Endometrium (tissue), 2 donors: ENCODE results near the gene DSG3.

ENCODE experiments used
- FAIRE-seq: peaks from 2 replicates; lab custom pipeline; 2012; peaks lifted over from hg19 to GRCh38; lab: Jason Lieb, UNC
- donor health status: control.
- donor health status: control.

DSG3 gene

GRCh38 chr18:31432316-31432715, 15.2 kb upstream of the DSG3 start:
- no peak for FAIRE-seq

GRCh38 chr18:31436825-31437224, 10.7 kb upstream of the DSG3 start:
- FAIRE-seq, result no peak

DNA sequence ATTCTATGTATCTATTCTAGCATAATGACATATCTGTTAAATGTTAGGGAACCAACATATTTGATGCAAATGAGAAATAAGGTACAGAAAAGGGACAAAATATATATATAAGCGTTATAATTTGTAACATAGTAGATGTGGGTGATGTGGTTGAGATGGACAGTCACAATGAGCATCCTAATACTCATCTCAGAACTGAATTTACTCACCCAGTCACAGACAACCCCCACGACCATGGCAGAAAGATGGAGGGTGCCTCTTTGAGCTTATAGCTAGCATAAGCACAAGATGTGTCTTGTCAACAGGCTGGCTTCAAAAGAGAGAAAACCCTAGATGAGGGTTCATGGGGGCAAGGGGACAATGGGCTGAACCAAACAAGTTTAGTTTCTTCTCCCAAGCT, 9.1 kb upstream of the DSG3 start:
- FAIRE-seq, result no peak

DNA sequence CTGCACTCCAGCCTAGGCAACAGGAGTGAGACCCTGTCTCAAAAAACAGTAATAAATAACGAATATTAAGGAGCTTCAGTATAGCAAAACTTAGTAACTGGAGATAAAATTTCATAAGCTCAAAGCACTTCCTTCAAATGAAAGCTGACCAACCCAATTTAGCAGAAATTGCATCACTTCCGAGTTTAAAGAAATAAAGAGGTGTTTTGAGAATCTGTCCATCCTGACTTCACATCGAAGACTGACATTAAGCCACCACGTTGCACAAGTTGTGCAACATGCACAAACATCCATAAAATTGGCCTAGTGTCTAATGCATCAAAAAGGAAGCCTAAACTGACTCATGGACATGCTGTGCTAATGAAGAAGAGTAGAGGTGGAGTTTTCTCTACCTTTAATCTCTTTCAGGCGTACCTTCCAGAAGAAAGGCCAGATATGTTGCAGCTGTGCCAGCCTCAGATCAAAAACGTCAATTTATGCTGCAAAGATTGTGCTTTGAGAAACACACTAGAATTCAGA, 7.7 kb upstream of the DSG3 start:
- FAIRE-seq, result no peak

DNA sequence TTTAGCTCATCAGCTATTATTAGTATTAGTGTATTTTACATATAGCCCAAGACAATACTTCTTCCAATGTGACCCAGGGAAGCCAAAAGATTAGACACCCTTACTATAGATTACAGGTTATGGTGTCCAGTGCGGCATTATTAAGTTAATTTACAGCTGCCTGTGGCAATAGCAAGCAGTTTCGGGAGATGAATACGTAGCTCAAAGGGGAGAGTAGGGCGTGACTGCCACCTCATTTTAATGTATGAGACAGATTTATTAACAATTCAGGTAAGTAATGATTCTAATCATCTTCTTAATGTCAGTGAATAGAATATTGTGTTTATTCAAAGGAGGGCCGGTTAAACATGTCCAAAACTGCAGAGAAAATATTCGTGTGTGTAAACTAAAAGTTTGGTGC, 6.8 kb upstream of the DSG3 start:
- FAIRE-seq, result no peak

DNA sequence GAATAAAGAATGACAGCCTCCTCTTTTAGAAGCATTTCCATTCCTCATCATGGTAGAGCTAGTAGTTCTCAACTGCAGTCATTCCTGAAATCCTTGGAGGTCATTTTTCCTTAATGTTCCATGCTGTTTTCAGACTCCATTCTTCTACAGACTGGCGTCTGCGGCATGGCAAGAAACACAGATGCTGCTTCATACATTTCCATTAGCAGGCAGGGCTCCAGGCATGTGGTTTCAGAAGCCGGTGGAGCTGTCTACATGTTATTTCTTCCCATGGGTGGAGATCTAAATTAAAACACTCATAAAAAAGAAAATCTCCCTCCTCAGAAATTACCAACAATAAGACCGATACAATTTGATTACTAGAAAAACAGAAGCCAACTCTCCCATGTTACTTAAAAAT, 6.0 kb upstream of the DSG3 start:
- FAIRE-seq, result no peak

DNA sequence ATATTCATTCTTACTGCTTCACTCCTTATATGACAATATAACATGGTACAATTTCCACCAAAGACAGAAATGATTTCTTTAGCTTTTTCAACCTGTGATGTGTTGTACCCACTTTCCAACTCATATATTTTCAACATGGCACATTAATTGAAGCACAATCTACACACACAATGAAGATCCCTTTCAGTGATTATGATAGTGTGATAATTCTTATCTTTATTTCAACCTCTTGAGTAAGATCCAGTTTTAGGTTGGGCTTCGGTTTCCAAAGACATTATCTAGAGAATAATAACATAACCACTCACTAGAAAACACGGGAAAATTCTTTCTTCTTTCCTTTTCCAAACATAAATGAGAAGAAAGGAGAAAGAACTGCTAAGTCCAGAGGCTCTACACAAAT, 3.4 kb upstream of the DSG3 start:
- FAIRE-seq, result no peak

- FAIRE-seq, result no peak
Observed at GRCh38 chr18:31445908-31446307, 1.6 kb upstream of the DSG3 start.

DNA sequence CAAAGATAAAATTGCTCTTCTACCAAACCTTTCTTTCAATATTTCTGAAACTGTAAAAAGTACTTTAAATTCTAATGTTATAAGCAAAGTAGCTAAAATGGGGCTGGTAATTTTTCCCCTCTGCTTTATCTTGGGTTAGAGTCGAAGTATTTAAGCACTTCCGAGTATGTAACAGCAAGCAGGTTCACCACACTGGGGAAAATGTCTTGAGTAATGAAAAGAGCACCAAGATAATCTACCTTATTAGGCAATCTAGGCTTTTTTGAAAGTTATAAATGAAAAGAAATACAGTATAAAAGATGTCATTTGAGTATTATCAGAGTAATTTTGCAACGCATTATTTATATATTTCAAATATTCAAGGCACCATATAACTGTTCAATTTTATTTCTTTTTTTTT, 687 bp upstream of the DSG3 start:
- no peak for FAIRE-seq

GRCh38 chr18:31450409-31450808, 2.9 kb downstream of the DSG3 start:
- no peak for FAIRE-seq

GRCh38 chr18:31451625-31452024, 4.1 kb downstream of the DSG3 start:
- no peak for FAIRE-seq

- no peak for FAIRE-seq
Observed at GRCh38 chr18:31454066-31454708, 6.6 kb downstream of the DSG3 start.

GRCh38 chr18:31469629-31470028, 22.1 kb downstream of the DSG3 start:
- no peak for FAIRE-seq

DNA sequence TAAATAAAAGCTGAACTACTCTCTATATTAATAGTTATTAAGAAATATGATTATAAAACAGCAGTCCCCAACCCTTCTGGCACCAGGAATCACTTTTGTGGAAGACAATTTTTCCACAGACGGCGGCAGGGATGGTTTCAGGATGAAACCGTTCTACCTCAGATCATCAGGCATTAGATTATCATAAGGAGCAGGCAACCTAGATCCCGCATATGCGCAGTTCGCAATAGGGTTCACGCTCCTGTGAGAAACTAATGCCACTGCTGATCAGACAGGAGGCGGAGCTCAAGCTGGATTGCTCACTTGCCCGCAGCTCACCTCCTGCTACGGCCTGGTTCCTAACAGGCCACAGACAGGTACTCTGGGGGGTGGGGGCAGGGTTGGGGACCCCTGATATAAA, 31.1 kb downstream of the DSG3 start:
- no peak for FAIRE-seq

GRCh38 chr18:31482051-31482450, 34.5 kb downstream of the DSG3 start:
- no peak for FAIRE-seq

DNA sequence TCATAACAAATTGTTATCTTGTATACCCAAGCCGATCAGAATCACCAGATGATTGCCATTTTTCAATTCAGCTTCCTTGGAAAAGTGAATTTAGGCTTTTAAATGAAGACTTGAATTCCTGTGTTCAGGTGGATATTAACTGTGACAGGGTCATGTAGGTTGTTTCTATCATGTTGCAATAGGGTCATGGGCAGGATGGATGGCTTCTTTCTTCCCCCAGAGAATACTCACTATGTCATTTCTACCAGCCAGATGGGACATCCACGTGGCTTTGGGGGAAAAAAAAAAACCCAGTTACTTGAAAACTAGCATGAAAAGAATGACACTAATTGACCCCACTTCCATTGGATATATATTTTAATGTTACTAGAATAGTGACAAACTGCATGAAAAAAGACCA, 35.9 kb downstream of the DSG3 start:
- no peak for FAIRE-seq

DNA sequence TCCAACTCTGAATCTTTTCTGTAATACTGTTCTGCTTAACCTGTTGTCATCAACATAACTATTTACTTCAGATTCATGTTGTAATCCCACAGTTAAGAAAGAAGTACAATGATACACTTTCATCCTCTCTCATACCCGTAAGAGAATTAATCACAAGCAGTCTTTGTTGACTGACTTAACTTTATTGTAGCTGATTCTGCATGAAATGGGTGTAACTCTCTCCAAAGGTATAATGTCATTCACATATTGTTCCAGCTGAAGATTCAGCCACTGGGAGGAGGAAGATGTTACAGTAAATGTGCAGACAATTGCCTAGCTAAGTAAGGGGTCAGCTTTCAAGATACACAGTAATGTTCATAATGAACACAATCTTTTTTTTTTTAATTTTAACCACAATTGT, 36.9 kb downstream of the DSG3 start:
- no peak for FAIRE-seq

DNA sequence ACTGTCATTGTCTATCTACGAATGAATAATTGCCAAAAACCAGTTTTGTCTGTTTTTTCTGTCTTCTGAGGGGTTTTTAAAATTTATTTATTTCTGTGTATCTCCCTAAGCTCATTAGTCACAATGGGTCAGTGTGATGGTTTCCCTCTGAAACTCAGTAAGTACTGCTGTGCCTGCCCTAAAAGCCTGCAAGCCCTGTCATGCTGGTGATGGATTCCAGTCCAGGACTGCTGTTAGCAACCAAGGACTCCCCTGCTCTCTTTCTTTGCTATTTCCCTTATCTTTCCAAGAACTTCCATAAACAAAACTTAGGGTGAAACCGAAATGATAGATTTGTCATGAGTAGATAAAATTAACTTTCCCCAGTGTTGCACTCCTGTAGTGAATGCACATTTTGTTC, 38.6 kb downstream of the DSG3 start:
- FAIRE-seq, result no peak

DNA sequence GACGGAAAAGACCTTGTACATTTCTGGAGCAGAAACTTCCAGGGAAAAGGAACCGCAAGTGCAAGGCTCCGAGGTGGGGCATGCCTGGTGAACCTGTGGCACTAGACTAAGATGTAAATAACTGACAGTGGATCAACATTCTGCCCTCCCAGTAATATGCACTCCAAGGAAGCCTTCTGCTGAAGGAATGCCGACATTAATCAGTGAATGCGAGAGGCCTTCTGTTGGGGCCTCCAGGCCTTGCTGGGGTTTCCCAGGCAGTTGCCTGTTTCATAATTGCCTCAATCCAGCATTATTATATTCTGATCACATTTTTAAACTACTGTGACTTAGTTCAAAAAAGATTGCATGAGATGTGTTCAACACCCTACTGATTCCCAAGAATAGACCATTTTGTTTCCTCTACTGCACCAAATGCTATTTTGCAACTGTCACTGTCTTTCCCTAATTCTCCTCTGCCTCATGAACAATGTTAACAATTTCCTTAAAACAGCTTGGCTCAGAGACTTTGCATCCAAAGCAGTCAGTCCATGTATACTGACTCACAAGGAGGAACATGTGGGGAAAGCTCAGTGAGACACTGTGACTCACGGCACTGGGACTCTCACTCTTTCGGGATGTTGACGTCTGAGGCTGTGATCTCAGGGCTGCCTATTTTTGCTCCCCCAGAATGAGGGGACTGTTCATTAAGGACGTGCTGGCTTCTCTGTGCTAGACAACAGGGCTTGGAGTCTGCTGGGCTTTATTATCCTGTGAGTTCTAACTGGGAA, 39.9 kb downstream of the DSG3 start:
- no peak for FAIRE-seq

GRCh38 chr18:31489311-31489710, 41.8 kb downstream of the DSG3 start:
- no peak for FAIRE-seq

- FAIRE-seq, result no peak
Observed at GRCh38 chr18:31490387-31490786, 42.8 kb downstream of the DSG3 start.

GRCh38 chr18:31490833-31491232, 43.3 kb downstream of the DSG3 start:
- FAIRE-seq, result no peak

DNA sequence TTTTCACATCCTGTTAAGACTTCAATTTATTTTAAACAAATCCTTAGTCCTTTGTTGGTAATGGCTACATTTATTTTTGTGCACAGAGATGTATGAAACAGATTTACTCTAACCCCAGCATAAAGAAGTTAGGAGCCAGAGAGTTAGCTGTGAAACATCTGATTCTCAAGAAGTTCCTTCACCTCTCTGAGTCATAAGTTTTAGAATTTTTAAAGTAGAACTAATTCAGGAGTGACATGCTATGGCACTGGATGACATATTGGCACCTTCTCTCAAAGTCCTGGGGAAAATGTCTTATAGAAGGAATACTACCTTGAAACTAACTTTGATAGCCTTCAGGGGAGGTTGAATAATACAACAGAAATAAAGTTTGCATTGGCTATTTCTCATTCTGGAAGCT, 44.0 kb downstream of the DSG3 start:
- no peak for FAIRE-seq

DNA sequence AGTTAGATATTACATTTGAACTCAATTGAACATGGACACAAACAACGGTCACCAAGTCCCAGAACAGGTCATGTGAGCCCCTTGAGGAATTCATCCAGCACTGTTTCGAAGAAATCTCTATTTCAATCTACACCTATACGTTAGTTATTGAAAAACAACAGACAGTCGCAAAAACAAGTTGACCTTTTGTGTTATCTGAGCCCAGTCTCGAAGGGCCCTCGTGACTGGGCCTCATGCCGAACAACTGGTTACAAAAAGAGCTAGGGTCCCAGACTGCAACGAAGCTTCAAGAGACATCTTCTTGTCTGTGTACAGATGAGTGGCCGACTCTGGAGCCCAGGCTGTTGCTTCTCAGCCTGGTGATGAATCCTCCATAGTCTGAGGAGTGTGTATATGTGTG, 45.1 kb downstream of the DSG3 start:
- FAIRE-seq, result no peak
